ENCODE results near the gene ATRNL1. TPM values are rescaled to one million over a fixed set of nuclear protein-coding genes. Genes with fewer than 3 reads are reported as not detected.

Gene ATRNL1
- total RNA-seq, 1 experiment from 2014 or later = 1.3 TPM

DNA sequence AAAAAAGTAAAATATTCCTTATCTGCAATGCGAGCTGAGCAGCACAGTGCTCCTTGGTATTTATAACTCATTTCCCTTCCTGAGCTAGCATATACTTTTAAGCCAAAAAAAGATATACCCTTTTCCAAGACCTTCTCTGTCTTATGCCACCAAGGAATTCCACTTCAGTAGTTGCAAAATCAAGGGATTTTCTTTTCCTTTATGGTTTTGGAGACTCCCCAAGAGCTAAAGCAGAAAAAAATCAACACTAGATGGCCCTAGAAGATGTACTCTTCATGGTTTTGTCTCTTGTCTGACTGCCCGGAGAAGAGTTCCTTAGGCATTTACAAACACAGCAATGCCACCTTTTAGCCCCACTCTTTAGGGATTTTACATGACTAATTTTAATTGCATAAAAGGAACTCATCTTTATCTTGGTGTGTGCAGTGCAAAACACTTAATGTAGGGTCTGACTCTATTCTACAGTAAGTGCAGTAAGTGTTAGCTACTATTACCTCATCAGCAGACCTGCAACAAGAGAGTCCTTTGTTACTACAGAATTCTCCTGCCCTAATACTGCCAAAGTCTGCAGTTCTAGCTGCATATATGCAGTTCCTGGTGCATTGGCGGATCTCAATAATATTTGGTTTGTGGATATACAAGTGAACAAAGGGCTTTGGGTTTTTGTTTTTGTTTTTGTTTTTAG, 736.5 kb downstream of the ATRNL1 start:
- ChIA-PET RAD21 (ENCODE audit: low non-redundant PET in 1 of 2, low total read pairs in 2 of 2, uncharacterized antibody in 2 of 2, unreplicated experiment in 2 of 2) (no interaction called here), POLR2A (no interaction called here), CTCF (interaction anchor here (1.4 kb wide), 1 partner anchor 458 kb away, joined by 3 read pairs; no protein-coding TSS in a partner anchor)
- ATAC-seq (no peak), DNase-seq (ENCODE audit: low read depth, low spot score) (no peak)
- Histone ChIP-seq H3K4me1 (ENCODE audit: control insufficient read depth in 1 of 2, insufficient read depth in 2 of 2, low read length in 2 of 2) (no peaks in the 10 kb centered on the region), H4K20me1 (ENCODE audit: insufficient read depth) (no peaks in the 10 kb centered on the region), H3K79me2 (ENCODE audit: insufficient read depth, low read length) (no peaks in the 10 kb centered on the region), H3K27me3 (ENCODE audit: insufficient read depth, low read length) (peaks cover 21% of the 10 kb centered on the region; the same call in 1 of the 2 replicates), H3K4me3 (replicated peaks in 1 of 2; ENCODE audit: low read depth in 1 of 2, low read length in 2 of 2) (no peak overlapping the region), H3K9ac (ENCODE audit: low read length) (no peak overlapping the region), H3K9me3 (ENCODE audit: control insufficient read depth in 1 of 2, insufficient read depth in 1 of 2, low read depth in 1 of 2, low read length in 2 of 2) (no peaks in the 10 kb centered on the region), H2AFZ (ENCODE audit: low read depth, low read length, poor library complexity, severe bottlenecking) (no peak overlapping the region), H3K4me2 (ENCODE audit: low read length) (no peak overlapping the region), H3K9me2 (ENCODE audit: insufficient read depth) (no peaks in the 10 kb centered on the region), H3K36me3 (ENCODE audit: control insufficient read depth in 1 of 2, insufficient read depth in 2 of 2, low read length in 2 of 2) (no peaks in the 10 kb centered on the region), H3K27ac (ENCODE audit: low read depth, low read length) (no peak overlapping the region)
- intact Hi-C loops (cut with micrococcal nuclease) = no loop called here
- no TSS peak for BruUV-seq (replicated peaks)
- TF ChIP-seq RAD21 (IDR thresholded peaks at IDR 0.05; ENCODE audit: low read depth) (peak; percentile 18; the same call in 1 of the 2 replicates), CTCF (IDR thresholded peaks at IDR 0.05 in 2 of 3, conservative IDR thresholded peaks at IDR 0.05 in 1 of 3; ENCODE audit: borderline replicate concordance in 1 of 3, insufficient read depth in 1 of 3, low read depth in 2 of 3, low read length in 2 of 3) (no peak)

GRCh38 chr10:115830265-115830970, 737.3 kb downstream of the ATRNL1 start:
- TF ChIP-seq REST (IDR thresholded peaks at IDR 0.05; ENCODE audit: low read depth) = no peak
- no peak for TF ChIP-seq EZH2 (IDR thresholded peaks at IDR 0.05)
- no peak for TF ChIP-seq ZFX (IDR thresholded peaks at IDR 0.05)
- no peak for TF ChIP-seq SRF (IDR thresholded peaks at IDR 0.05; ENCODE audit: low read depth)
- TF ChIP-seq FOSL1 (IDR thresholded peaks at IDR 0.05; ENCODE audit: low read depth) = no peak
- TF ChIP-seq YY1 (IDR thresholded peaks at IDR 0.05; ENCODE audit: extremely low read depth, insufficient replicate concordance, low read depth, low read length) = no peak
- no peak for TF ChIP-seq ELF1 (IDR thresholded peaks at IDR 0.05; ENCODE audit: borderline replicate concordance, low read depth)
- no peak for TF ChIP-seq RAD21 (IDR thresholded peaks at IDR 0.05; ENCODE audit: low read depth)
- ChIA-PET POLR2A (no interaction called here), CTCF (interaction anchor here (1.4 kb wide), 1 partner anchor 457 kb away, joined by 3 read pairs; no protein-coding TSS in a partner anchor), RAD21 (ENCODE audit: low non-redundant PET in 1 of 2, low total read pairs in 2 of 2, uncharacterized antibody in 2 of 2, unreplicated experiment in 2 of 2) (no interaction called here)
- Histone ChIP-seq H3K9me2 (ENCODE audit: insufficient read depth) (no peaks in the 10 kb centered on the region), H3K9ac (ENCODE audit: low read length) (no peak overlapping the region), H3K9me3 (ENCODE audit: control insufficient read depth in 1 of 2, insufficient read depth in 1 of 2, low read depth in 1 of 2, low read length in 2 of 2) (no peaks in the 10 kb centered on the region), H3K4me3 (replicated peaks in 1 of 2; ENCODE audit: low read depth in 1 of 2, low read length in 2 of 2) (no peak overlapping the region), H3K36me3 (ENCODE audit: control insufficient read depth in 1 of 2, insufficient read depth in 2 of 2, low read length in 2 of 2) (no peaks in the 10 kb centered on the region), H3K79me2 (ENCODE audit: insufficient read depth, low read length) (no peaks in the 10 kb centered on the region), H2AFZ (ENCODE audit: low read depth, low read length, poor library complexity, severe bottlenecking) (no peak overlapping the region), H3K4me1 (ENCODE audit: control insufficient read depth in 1 of 2, insufficient read depth in 2 of 2, low read length in 2 of 2) (no peaks in the 10 kb centered on the region), H3K4me2 (ENCODE audit: low read length) (no peak overlapping the region), H3K27ac (ENCODE audit: low read depth, low read length) (no peak overlapping the region), H4K20me1 (ENCODE audit: insufficient read depth) (no peaks in the 10 kb centered on the region), H3K27me3 (ENCODE audit: insufficient read depth, low read length) (peaks cover 21% of the 10 kb centered on the region; the same call in 1 of the 2 replicates)
- no peak for ATAC-seq
- intact Hi-C loops (cut with micrococcal nuclease) = no loop called here
- no TSS peak for BruUV-seq (replicated peaks)
- DNase-seq (ENCODE audit: low read depth, low spot score) = no peak
